GM19035 (cell line): ENCODE measurements around the gene NEB.
"Not testable (repeated sequence)": the region's sequence is repeated elsewhere in the genome, so short reads cannot be mapped to it uniquely, and the experiment has no call there.

Experiments
- ATAC-seq: cut with Tn5 transposase; IDR thresholded peaks from one replicate; pipeline ENCODE4 v1.9.1; 2021; ENCODE audit not compliant: unreplicated experiment

NEB gene

GRCh38 chr2:151569167-151569566 is 165.1 kb downstream of the NEB start:
- ATAC-seq: no peak

GRCh38 chr2:151568501-151568900 is 165.8 kb downstream of the NEB start:
- no peak for ATAC-seq

DNA sequence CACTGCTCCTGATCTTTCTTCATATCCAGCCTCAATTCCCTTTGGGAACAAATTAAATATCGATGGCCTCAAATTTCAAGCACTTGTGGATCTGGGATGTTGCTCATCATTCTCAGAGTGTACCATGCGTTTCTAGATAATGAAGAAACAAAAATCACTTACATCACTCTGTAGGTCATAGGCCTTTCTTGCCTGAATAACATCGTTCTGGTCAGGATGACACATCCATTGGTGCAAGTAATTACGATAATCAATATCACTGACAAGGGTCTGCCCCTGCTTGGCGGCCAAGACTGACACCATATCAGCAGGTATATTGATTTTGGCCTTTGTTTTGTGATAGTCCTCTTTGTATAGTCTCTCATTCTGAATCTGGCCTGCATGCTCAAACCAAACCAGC is 167.3 kb downstream of the NEB start:
- ATAC-seq: no peak

DNA sequence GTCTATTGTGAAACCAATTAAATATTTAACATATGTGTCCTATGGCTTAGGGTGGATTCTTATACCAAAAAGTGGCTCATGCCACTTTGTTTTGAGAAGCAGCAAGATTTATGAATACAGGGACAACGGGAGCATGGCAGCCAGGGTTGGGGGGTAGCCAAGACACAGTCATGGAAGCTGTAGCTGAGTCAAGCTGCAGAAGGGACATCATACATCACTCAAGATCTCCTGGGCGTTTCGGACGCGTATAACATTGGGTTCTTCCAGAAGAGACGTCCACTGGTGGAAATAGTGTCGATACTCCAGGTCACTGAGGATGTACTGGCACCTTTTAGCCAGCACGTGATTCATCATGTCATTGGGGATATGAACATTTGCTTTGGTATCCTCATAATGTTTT is 171.9 kb downstream of the NEB start:
- ATAC-seq: no peak

DNA sequence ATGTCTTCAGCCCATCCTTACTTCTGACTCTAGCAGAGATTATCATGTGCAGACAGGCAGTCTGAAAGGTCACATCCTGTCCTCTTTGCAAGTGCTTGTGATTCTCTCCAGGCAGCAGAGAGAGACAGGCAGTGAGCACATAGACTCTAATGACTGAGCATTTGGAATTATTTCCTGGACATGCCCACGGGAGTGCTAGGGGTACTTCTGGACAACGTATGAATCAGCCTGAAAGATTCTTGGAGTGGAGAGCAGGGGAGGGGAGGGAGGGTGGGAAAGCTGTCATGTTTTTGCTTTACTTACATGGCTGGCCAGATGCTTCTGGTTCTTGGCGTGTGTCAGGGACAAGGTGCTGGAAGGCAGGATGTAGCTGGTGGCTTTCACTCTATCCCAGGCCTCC is 174.0 kb downstream of the NEB start:
- ATAC-seq: no peak

DNA sequence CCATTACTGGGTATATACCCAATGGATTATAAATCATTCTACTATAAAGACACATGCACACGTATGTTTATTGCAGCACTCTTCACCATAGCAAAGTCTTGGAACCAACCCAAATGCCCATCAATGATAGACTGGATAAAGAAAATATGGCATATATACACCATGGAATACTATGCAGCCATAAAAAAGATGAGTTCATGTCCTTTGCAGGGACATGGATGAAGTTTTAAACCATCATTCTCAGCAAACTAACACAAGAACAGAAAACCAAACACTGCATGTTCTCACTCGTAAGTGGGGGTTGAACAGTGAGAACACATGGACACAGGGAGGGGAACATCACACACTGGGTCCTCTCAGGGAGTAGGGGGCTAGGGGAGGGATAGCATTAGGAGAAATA is 174.8 kb downstream of the NEB start:
- ATAC-seq: not testable (repeated sequence)

DNA sequence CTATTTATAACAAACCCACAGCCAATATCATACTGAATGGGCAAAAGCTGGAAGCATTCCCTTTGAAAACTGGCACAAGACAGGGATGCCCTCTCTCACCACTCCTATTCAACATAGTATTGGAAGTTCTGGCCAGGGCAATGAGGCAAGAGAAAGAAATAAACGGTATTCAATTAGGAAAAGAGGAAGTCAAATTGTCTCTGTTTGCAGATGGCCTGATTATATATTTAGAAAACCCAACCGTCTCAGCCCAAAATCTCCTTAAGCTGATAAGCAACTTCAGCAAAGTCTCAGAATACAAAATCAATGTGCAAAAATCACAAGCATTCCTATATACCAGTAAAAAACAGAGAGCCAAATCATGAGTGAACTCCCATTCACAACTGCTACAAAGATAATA is 176.4 kb downstream of the NEB start:
- not testable (repeated sequence) for ATAC-seq

GRCh38 chr2:151556121-151556520 is 178.2 kb downstream of the NEB start:
- ATAC-seq: no peak

DNA sequence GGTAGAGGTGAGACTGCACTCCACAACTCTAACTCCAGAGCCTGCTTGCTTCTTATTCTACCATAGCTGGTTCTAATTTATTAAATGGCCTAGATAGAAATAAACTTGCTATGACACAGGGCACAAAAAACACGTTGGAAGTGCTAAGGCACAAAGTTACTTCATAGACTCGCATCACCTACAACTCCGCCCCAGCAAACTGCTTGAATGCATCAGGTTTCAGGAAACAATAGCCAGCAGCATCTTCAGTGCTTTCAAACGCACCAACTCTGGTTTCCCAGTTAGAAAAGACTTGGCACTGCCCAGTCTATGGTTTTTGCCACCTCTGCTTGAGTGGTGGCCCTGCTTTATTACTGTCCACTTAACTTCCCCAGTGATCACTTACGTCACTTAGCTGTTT is 182.0 kb downstream of the NEB start:
- no peak for ATAC-seq

- no peak for ATAC-seq
Observed at GRCh38 chr2:151551556-151551955, 182.7 kb downstream of the NEB start.

- ATAC-seq: no peak
Observed at GRCh38 chr2:151549191-151549590, 185.1 kb downstream of the NEB start.

- ATAC-seq: no peak
Observed at GRCh38 chr2:151544449-151544848, 189.8 kb downstream of the NEB start.

- ATAC-seq: no peak
Observed at GRCh38 chr2:151543876-151544275, 190.4 kb downstream of the NEB start.

- no peak for ATAC-seq
Observed at GRCh38 chr2:151534001-151534400, 200.3 kb downstream of the NEB start.

DNA sequence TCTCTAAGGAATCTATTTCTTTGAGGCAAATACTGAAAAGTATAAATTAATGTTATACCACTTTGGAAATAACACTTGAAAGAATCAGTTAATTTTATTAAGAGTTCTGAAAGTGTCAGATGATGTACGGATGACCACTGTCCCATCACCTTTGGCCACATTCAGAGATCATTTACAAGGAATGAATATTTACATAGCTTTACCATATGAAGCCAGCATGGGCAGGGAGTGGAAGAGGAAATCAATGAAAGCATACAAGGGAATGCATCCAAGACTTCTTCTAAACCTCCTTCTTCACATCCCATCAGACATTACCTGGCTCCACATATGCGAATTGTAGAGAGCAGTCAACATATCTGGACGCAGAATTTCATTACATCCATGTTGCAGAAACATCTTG is 201.1 kb downstream of the NEB start:
- ATAC-seq: no peak

DNA sequence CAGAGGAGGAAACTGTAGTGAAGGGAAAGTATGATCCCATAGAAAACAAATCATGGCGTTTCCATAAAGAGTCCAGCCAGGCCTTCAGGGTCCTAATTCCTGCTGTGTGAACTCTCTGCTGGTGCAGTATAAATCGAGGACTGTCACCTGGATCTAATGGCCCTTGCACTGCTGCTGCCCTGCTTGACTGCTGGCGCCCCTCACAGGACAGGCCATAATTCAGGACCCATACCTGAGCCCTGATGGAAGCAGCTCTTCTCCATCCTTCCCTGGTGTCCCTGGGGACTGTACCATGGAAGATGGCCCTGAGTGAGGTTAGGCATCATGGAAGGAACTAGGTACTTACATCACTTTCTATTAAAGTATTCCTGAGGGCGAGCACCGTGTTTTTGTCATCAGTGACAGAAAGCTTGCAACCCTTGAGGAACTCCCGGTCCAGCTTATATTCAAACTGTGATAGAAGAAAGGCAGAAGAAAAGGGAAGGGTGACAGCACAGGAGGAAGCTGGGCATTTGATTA is 207.6 kb downstream of the NEB start:
- no peak for ATAC-seq

DNA sequence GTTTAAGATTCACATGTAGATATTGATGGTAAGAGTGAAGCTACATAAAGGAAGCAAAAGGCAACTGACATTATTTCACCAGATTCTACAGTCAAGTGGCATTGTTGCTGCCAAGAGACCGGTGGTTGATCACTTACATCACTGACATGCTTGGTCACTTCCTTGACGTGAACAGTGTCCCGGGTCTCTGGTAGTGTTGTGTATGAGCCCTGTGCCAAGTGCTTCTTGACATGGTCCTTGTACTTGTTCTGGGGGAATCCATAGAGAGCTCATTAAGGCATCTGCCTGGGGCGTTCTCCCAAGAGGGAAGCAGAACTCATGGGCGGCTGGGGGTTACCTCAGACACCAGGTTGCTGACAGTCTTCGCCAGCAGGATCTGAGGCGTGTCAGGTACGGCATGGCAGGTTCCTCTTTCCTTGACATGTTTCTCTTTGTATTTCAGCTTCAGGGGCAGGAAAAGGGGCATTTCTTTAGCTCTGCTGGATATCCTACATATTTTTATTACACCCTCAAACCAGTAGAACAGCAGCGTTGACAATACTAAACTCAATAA is 208.4 kb downstream of the NEB start:
- ATAC-seq: no peak

DNA sequence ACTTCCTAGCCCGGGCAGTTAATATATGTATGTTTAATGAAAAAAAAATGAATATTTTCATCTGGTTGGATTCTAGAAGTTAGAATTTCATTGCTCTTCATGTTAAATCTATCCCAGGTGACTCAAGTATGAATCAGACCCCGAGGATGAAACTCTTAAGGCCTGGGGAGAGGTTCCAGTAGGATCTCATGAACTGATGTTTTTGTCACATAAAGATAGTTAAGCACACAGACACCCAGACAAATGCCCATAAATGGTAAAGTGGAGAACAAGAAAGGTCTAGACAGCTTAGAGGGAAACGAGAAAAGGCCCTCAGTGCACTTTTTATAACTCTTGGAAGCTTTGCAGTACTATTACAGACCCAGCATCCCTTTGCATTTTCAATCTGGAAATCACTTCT is 210.4 kb downstream of the NEB start:
- no peak for ATAC-seq

DNA sequence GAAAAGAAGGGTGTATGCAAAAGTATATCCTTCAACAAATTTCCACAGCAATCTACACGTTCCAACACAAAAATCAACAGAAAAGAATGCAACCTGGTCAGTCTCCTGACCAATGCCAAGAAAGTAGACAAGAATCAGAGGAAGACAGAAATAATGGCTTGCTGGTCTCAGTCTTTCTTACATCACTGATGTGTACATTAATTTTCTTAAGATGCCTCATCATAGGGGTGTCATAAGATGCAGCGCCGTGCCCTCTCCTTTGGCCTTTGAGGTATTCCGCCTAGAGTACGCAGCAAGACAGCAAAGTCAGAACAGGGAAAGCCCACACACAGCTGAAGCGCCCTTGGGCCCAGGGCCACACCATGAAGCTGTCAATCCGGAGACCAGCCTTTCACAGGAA is 211.7 kb downstream of the NEB start:
- no peak for ATAC-seq

- no peak for ATAC-seq
Observed at GRCh38 chr2:151520976-151521375, 213.3 kb downstream of the NEB start.

- ATAC-seq: no peak
Observed at GRCh38 chr2:151518802-151519201, 215.5 kb downstream of the NEB start.

- no peak for ATAC-seq
Observed at GRCh38 chr2:151508519-151508918, 225.8 kb downstream of the NEB start.

- no peak for ATAC-seq
Observed at GRCh38 chr2:151506170-151506569, 228.1 kb downstream of the NEB start.
